Liver (tissue), 3 donors: ENCODE data around the gene UBL4B.

Experiments
- EGR1 ChIP-seq, 2 donors: IDR thresholded peaks; 2 replicates each; pipeline ENCODE4 v1.6.1; 2016 to 2018; ENCODE audit warnings: antibody characterized with exemption in 2 of 2, low read depth in 2 of 2
- GABPA ChIP-seq, 2 donors: IDR thresholded peaks in 1 of 2; conservative IDR thresholded peaks in 1 of 2; 2 replicates each; pipeline ENCODE4 v1.6.1; 2016; ENCODE audit warnings: antibody characterized with exemption in 2 of 2, mild to moderate bottlenecking in 1 of 2, moderate library complexity in 1 of 2
- MAX ChIP-seq: IDR thresholded peaks from 2 replicates; pipeline ENCODE4 v1.6.1; 2016; ENCODE audit warnings: antibody characterized with exemption
- RAD21 ChIP-seq, 2 donors: IDR thresholded peaks; 2 replicates each; pipeline ENCODE4 v1.6.1; 2016; ENCODE audit warnings: antibody characterized with exemption in 2 of 2, mild to moderate bottlenecking in 2 of 2
- SP1 ChIP-seq: IDR thresholded peaks from 2 replicates; pipeline ENCODE4 v1.6.1; 2018; ENCODE audit warnings: antibody characterized with exemption, mild to moderate bottlenecking
- TAF1 ChIP-seq: conservative IDR thresholded peaks from 2 replicates; pipeline ENCODE4 v1.6.1; 2016; ENCODE audit warnings: antibody characterized with exemption, mild to moderate bottlenecking
- TF ChIP-seq, protein P1 (sequence below): fragments of 150-350 bp; IDR thresholded peaks from 2 replicates; pipeline ENCODE4 v1.5.1; 2017; ENCODE audit warnings: improper control_type of control experiment, low read depth, low read length; ENCODE audit not compliant: missing input control
- TF ChIP-seq, protein P2 (sequence below): IDR thresholded peaks from 2 replicates; pipeline ENCODE4 v1.6.1; 2016; ENCODE audit warnings: antibody characterized with exemption, mild to moderate bottlenecking
- donor health status: healthy.
- donor health status: healthy.

DNA sequence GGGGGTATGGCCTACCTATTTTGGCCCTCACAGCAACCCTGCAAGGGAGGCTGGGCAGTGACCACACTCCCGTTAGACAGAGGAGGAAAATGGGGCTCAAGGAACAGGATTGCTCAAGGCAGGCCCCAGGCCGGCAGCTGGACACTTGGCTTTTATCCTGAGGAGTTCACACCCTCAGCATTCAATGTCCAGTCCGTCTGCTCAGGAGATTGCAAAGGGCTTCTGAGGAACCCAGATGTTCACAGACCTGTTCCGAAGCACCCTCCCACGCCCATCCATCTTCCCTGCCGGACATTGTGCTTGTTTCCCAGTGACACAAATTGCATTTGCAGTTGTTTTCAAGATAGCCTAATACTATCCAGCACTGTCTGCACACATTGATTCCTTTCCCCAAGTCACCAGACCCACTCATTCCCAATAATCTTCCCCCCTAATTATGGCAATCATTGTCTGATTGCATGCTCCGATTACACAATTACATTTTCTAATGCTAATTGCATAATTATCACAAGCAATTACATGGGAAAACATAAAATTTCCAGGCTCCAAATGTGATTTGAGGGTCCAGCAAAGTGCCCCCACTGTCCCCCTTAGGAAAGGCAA is 4.3 kb upstream of the UBL4B start:
- TF ChIP-seq MAX (no peak), SP1 (no peak), EGR1 (IDR thresholded peaks at IDR 0.05; ENCODE audit: low read depth in 2 of 2) (no peak), GABPA (IDR thresholded peaks at IDR 0.05 in 1 of 2, conservative IDR thresholded peaks at IDR 0.05 in 1 of 2) (no peak), TAF1 (no peak), RAD21 (IDR thresholded peaks at IDR 0.05) (no peak)
- TF ChIP-seq, protein P1, sequence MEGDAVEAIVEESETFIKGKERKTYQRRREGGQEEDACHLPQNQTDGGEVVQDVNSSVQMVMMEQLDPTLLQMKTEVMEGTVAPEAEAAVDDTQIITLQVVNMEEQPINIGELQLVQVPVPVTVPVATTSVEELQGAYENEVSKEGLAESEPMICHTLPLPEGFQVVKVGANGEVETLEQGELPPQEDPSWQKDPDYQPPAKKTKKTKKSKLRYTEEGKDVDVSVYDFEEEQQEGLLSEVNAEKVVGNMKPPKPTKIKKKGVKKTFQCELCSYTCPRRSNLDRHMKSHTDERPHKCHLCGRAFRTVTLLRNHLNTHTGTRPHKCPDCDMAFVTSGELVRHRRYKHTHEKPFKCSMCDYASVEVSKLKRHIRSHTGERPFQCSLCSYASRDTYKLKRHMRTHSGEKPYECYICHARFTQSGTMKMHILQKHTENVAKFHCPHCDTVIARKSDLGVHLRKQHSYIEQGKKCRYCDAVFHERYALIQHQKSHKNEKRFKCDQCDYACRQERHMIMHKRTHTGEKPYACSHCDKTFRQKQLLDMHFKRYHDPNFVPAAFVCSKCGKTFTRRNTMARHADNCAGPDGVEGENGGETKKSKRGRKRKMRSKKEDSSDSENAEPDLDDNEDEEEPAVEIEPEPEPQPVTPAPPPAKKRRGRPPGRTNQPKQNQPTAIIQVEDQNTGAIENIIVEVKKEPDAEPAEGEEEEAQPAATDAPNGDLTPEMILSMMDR: no peak
- TF ChIP-seq, protein P2, sequence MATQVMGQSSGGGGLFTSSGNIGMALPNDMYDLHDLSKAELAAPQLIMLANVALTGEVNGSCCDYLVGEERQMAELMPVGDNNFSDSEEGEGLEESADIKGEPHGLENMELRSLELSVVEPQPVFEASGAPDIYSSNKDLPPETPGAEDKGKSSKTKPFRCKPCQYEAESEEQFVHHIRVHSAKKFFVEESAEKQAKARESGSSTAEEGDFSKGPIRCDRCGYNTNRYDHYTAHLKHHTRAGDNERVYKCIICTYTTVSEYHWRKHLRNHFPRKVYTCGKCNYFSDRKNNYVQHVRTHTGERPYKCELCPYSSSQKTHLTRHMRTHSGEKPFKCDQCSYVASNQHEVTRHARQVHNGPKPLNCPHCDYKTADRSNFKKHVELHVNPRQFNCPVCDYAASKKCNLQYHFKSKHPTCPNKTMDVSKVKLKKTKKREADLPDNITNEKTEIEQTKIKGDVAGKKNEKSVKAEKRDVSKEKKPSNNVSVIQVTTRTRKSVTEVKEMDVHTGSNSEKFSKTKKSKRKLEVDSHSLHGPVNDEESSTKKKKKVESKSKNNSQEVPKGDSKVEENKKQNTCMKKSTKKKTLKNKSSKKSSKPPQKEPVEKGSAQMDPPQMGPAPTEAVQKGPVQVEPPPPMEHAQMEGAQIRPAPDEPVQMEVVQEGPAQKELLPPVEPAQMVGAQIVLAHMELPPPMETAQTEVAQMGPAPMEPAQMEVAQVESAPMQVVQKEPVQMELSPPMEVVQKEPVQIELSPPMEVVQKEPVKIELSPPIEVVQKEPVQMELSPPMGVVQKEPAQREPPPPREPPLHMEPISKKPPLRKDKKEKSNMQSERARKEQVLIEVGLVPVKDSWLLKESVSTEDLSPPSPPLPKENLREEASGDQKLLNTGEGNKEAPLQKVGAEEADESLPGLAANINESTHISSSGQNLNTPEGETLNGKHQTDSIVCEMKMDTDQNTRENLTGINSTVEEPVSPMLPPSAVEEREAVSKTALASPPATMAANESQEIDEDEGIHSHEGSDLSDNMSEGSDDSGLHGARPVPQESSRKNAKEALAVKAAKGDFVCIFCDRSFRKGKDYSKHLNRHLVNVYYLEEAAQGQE: no peak
